Heart right ventricle (tissue), 16 donors: ENCODE data around the gene GALNT14. TPM values are rescaled to one million over a fixed set of nuclear protein-coding genes. Genes with fewer than 3 reads are reported as not detected.

Experiments used
- ATAC-seq, 8 donors: fragments of 200-7000 bp; cut with Tn5 transposase; one replicate each; pipeline ENCODE4 v1.9.1; 2020; ENCODE audit warnings: mild to moderate bottlenecking in 8 of 8, moderate library complexity in 8 of 8, moderate number of reproducible peaks in 1 of 8
- DNase-seq, 2 donors: peaks; one replicate each; pipeline ENCODE4 v3.0.0-alpha.2; 2020
- H3K27ac ChIP-seq, 10 donors: fragments of 200-600 bp; sonication (generic) in 2 of 10; one replicate each; pipeline versions ENCODE4 v1.5.0 to v1.8.0; 2020 to 2022; ENCODE audit warnings: mild to moderate bottlenecking in 3 of 10
- H3K27me3 ChIP-seq, 7 donors: fragments of 200-600 bp; one replicate each; pipeline ENCODE4 v1.8.0; 2021 to 2022; ENCODE audit warnings: mild to moderate bottlenecking in 2 of 7
- H3K36me3 ChIP-seq, 9 donors: fragments of 200-600 bp; sonication (generic) in 1 of 9; one replicate each; pipeline versions ENCODE4 v1.5.0 to v1.8.0; 2020 to 2022; ENCODE audit warnings: mild to moderate bottlenecking in 2 of 9
- H3K4me1 ChIP-seq, 9 donors: fragments of 200-600 bp; sonication (generic) in 1 of 9; one replicate each; pipeline versions ENCODE4 v1.5.0 to v1.8.0; 2020 to 2022; ENCODE audit warnings: mild to moderate bottlenecking in 4 of 9
- H3K4me3 ChIP-seq, 10 donors: fragments of 200-600 bp; sonication (generic) in 2 of 10; one replicate each; pipeline versions ENCODE4 v1.5.0 to v1.8.0; 2020 to 2022; ENCODE audit warnings: mild to moderate bottlenecking in 7 of 10, moderate library complexity in 2 of 10
- H3K9me3 ChIP-seq, 11 donors: fragments of 200-600 bp in 10 of 11; sonication (generic) in 2 of 11; one replicate each; pipeline versions ENCODE4 v1.5.0 to v1.8.0; 2013 to 2022; ENCODE audit warnings: mild to moderate bottlenecking in 2 of 11, control low read depth in 1 of 11, moderate library complexity in 1 of 11
- CTCF ChIP-seq, 9 donors: fragments of 200-600 bp; sonication (generic) in 2 of 9; IDR thresholded peaks; one replicate each; pipeline versions ENCODE4 v1.5.0 to v1.8.0; 2021 to 2022; ENCODE audit warnings: antibody characterized with exemption in 9 of 9, mild to moderate bottlenecking in 5 of 9, moderate library complexity in 1 of 9
- WGBS, 2 donors: extraction: QIAGEN DNeasy Blood & Tissue Kit; methylation state at CpG; one replicate each; pipeline ENCODE4 v1.1.7; 2013; ENCODE audit warnings: inconsistent platforms in 1 of 2; 5-methylcytosine and 5-hydroxymethylcytosine counted together
- intact Hi-C, 10 donors: fragments of 100-400 bp; cut with DNase I; formaldehyde crosslinking; loops; one replicate each; pipeline versions ENCODE4 v1.11.1 to v1.14.2; 2022
- polyA plus RNA-seq, 2 donors: library from polyadenylated mRNA; stranded (reverse); fragments of 200-250 nt; gene quantifications; one replicate each; pipeline ENCODE4 v1.2.3, GENCODE V29; 2013
- total RNA-seq, 10 donors: library from RNA; stranded (reverse); fragmentation: NEBNext Ultra II Directional in 3 of 10; extraction: Animal tissue kit (Norgen Biotek cat#: 25700) in 3 of 10; gene quantifications; one replicate each; pipeline versions ENCODE4 v1.2.1 to v1.2.4, GENCODE V29; 2021 to 2023
- donor health status: Arrhythmogenic right ventricular cardiomyopathy.
- donor health status: ischemic (EF 13 %, LVEDD 7.1; RV severe dilation, severe dysfunction).
- donor health status: healthy with polysubstance abuse.
- donor health status: DM: no; HTN: yes; CAD: no.
- donor health status: DM: no; HTN: no; CAD: no.
- donor health status: ischemic (EF 25% LVEDD 6.9; RV normal size, moderate dysfunction).
- donor health status: ischemic (EF 25% LVEDD 5.7; RV mildly dilated, moderate dysfunction).
- donor health status: healthy.
- donor health status: DM: yes; HTN: yes; CAD: no.
- donor health status: Ischemic cardiomyopathy.
- donor health status: ischemic (EF 35%, LVEDD 5.7; RV mildly dilated, moderate dysfunction).
- donor health status: nonischemic (EF 11% LVEDD 7.7; RV severe dilation, severe dysfunction).
- donor health status: DM: yes; HTN: yes; CAD: no.
- donor health status: PGD.
- donor health status: ischemic (EF 29% LVEDD 5.4; RV normal size, mild dysfunction).
- donor health status: nonischemic (EF 23%, LVEDD 6.1; RV moderate dilation, normal function).

GALNT14 gene
- total and polyA plus RNA-seq, 12 donors = 0.17 to 1.4 (median 0.63) TPM; not detected in 2

- Histone ChIP-seq H3K9me3 (no peaks in the 10 kb centered on the region), H3K4me1 (no peaks in the 10 kb centered on the region), H3K27me3 (peaks cover 0 to 11% (median 0%) of the 10 kb centered on the region in 7 donors), H3K36me3 (no peaks in the 10 kb centered on the region), H3K27ac (no peak overlapping the region), H3K4me3 (no peak overlapping the region)
- DNase-seq (no peak), ATAC-seq (no peak)
- TF ChIP-seq CTCF (IDR thresholded peaks at IDR 0.05) = no peak
- intact Hi-C loops = no loop called here
- WGBS, 2 donors = 74 to 89% methylated on average over 10 of the region's 10 CpGs
Measured at GRCh38 chr2:30965022-30965531, 173.2 kb downstream of the GALNT14 start.

GRCh38 chr2:30964334-30965005 is 173.8 kb downstream of the GALNT14 start:
- TF ChIP-seq CTCF (IDR thresholded peaks at IDR 0.05) = no peak
- Histone ChIP-seq H3K27ac (no peak overlapping the region), H3K36me3 (no peaks in the 10 kb centered on the region), H3K27me3 (peaks cover 0 to 11% (median 0%) of the 10 kb centered on the region in 7 donors), H3K4me1 (no peaks in the 10 kb centered on the region), H3K9me3 (no peaks in the 10 kb centered on the region), H3K4me3 (no peak overlapping the region)
- DNase-seq (no peak), ATAC-seq (no peak)
- intact Hi-C loops = no loop called here
- WGBS, 2 donors = 71 to 85% methylated on average over 11 of the region's 11 CpGs

GRCh38 chr2:30963184-30963583 is 175.1 kb downstream of the GALNT14 start:
- no peak for TF ChIP-seq CTCF (IDR thresholded peaks at IDR 0.05)
- Histone ChIP-seq H3K36me3 (no peaks in the 10 kb centered on the region), H3K27ac (no peak overlapping the region), H3K4me3 (no peak overlapping the region), H3K27me3 (peaks cover 0 to 11% (median 0%) of the 10 kb centered on the region in 7 donors), H3K9me3 (no peaks in the 10 kb centered on the region), H3K4me1 (no peaks in the 10 kb centered on the region)
- ATAC-seq (no peak), DNase-seq (no peak)
- intact Hi-C loops = loop anchor here in 1 of 10 donors (2.0 kb wide), 1 partner anchor 20 kb away; no protein-coding TSS in a partner anchor
- WGBS, 2 donors = 71 to 78% methylated on average over 7 of the region's 7 CpGs

- 89 to 91% methylated on average over 10 of the region's 10 CpGs for WGBS, 2 donors
- peaks cover 0 to 6% (median 0%) of the 10 kb centered on the region in 7 donors for H3K27me3 ChIP-seq
- no peaks in the 10 kb centered on the region for H3K4me1 ChIP-seq
- H3K36me3 ChIP-seq = no peaks in the 10 kb centered on the region
- ATAC-seq (no peak), DNase-seq (no peak)
- no peak overlapping the region for H3K4me3 ChIP-seq
- TF ChIP-seq CTCF (IDR thresholded peaks at IDR 0.05) = no peak
- no peaks in the 10 kb centered on the region for H3K9me3 ChIP-seq
- intact Hi-C loops = no loop called here
- H3K27ac ChIP-seq = no peak overlapping the region
Measured at GRCh38 chr2:30960213-30960612, 178.0 kb downstream of the GALNT14 start.
